HG03095 (cell line): Measurements from ENCODE around the gene ZNF516.

Experiments
- ATAC-seq: cut with Tn5 transposase; IDR thresholded peaks from one replicate; pipeline ENCODE4 v1.9.1; 2021; ENCODE audit warnings: moderate library complexity; ENCODE audit not compliant: unreplicated experiment

ZNF516 gene

DNA sequence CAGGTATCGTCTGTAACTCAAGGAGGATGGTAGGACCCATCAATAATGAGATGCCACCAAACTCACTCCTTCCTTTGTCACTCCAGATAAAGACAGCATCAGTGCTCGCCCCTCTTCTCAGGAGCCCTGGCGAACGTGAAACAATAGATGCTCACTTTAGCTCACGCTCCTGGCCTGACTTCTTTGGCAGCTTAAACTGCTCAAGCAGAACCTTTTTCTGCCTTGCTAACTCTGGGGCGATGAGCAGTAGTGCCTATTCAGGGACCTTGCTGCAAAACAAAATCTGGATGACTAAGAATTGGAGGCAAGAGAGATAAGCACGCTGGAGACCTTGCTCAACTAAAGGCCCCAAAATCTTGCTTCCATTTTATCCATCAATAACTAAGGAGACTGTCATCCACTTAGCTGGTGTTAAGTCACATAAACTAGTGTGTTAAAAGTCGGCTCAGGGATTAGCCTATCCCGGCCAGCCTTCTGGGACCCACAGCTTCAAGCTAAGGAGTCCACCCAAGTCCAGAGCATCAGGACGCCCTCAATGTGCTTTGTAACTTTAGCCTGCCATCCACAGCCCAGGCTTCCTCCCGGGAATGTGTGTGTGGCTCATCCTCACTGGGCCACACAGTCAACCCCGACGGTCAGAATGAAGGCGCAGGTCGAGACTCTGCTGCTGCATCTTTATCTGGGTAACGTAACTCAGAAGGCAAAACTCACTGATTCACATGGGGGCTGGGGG is 38.9 kb downstream of the ZNF516 start:
- ATAC-seq, result no peak

DNA sequence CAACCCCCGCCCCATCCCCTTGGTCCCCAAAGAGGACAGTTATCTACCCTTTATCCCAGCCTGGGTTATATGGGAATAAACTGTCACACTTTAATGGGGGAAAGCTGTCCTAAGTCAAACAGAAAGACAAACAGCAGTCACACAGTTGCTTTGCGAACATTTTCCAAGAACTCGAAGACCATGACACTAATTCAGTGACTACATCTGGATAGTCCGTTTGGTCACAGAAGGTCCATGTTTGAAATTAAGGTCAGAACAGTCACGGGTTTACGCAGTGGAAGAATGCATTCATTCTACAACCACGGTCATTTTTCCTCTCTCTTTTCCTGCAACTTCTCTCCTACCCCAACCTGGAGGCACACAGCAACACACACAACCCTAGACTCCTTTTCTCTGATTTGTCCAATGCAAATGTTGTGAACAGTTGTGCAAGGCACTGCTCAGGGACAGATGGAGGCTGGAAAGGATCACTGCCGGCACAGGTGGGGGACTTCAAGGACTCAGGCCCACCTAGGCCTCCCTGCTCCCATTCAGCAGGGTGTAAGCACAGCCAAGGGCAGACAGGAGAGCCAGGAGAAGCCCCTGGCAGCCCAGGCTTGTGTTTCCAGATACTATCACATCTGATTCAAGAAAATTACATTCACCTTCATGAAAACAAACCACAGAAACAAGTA is 39.9 kb downstream of the ZNF516 start:
- no peak for ATAC-seq

DNA sequence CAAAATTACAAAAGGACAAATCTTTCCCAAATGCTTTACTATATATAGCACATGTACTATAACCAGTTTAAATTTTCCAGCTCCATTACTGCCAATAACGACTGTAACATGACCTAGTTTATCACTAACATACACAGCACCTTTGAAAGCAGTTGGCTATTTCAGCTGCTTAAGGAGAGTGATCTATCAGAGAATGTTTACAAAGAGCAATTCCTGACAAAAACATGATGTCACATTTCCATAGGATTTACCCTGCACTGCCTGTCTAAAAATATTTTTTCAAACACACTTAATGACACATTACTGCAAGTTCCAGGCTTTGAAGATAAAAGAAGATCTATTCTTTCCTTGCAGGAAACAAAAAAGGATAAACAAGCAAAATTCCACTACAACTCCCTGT is 40.6 kb downstream of the ZNF516 start:
- no peak for ATAC-seq

DNA sequence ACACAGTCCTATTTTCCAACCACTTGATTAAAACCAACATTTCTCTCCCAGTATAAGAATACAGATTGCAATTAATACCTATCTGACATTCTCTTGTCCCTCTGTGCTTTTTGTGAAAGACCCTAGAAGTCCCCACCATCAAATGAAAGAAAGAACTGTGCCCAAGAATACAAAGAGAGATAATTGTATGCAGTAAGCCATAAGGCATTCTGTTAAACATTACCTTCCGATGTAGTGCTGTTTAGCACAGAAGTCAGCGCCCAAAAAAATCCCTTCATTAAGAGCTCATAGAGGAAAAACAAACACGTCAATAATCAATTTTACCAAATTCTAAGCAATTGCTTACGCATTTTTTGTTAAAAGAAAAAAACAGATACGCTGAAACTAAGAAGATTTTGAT is 41.1 kb downstream of the ZNF516 start:
- ATAC-seq, result no peak

DNA sequence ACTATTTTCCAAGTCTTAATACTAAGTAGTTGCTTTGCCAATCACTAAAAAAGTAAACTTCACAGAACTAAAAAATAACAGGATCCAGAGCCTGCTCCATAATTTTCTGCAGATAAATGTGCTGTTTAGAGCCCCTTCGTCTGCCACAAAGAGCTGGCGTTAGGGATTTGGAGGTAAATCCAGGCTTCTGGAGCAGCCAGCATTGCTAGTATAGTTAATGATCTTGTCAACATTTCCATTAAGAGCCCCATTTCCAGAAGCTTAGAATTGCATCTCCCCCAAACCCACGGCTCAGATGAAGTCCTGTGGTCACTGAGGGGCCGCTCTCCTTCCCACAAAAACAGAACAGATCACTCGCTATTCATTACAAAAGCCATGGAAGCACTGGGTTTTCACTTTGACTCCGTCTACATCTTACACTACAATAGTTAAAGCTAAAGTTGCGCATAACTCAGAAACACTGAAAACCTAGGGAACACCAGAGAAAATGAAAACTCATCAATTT is 41.9 kb downstream of the ZNF516 start:
- ATAC-seq, result no peak

DNA sequence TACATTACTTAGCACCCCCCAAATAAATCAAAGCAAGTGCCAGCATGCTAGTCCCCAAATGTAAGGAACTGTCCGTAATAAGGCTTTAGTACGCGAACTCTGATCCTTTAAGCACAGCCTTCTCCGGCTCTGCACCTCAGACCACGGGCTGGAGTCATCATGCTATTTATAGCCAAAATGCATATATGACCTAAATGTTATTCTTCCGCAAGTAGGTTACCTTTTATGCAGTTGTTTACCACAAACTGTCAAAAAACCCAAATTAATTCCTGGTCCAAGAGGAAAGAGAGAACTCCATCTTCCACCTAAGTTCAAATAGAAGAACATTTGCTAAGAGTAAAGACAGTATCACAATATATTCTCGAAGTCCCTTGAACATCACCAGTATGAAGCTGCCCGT is 42.7 kb downstream of the ZNF516 start:
- ATAC-seq, result no peak

DNA sequence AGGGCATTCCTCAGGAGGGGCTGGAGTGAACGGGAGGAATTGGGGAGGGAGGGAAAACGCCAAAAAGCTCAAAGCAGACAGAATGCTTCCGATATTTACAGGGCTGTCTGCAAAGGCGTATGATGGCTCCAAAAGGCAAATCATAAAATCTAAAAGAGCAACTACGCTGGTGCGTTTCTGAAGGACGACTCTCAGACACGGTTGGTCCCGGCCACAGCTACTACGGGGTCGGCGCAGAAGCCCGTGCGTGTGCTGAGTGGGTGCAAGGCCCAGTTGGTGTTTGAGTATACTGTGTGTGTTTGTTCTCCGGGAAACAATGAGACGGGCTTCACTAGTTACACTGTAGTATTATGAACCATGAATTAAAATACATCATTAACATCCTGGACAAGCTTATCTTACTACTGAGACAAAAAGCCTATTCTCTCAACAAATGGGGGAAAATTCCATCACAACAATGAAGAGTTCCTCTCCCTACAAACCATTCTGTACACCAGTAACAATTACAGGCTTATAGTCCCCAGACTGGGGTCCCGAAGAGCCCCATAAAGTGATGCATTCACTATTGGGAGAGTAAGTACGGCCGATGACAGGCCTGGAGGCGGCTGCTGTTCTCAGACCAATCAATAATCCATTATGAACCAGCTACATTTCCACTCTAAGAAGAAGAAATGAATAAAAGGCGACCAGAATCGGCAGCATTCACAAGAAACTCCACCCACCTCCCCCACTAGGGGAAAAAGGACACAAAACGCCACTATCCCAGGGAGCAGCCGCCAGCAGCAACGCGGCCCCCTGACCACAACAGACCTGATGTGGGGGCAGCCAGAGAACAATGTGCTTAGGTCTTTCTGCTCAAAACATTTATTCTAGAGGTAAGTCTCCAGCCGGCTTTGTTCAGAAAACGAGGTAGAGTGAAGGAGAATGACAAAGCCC is 43.4 kb downstream of the ZNF516 start:
- ATAC-seq, result no peak

DNA sequence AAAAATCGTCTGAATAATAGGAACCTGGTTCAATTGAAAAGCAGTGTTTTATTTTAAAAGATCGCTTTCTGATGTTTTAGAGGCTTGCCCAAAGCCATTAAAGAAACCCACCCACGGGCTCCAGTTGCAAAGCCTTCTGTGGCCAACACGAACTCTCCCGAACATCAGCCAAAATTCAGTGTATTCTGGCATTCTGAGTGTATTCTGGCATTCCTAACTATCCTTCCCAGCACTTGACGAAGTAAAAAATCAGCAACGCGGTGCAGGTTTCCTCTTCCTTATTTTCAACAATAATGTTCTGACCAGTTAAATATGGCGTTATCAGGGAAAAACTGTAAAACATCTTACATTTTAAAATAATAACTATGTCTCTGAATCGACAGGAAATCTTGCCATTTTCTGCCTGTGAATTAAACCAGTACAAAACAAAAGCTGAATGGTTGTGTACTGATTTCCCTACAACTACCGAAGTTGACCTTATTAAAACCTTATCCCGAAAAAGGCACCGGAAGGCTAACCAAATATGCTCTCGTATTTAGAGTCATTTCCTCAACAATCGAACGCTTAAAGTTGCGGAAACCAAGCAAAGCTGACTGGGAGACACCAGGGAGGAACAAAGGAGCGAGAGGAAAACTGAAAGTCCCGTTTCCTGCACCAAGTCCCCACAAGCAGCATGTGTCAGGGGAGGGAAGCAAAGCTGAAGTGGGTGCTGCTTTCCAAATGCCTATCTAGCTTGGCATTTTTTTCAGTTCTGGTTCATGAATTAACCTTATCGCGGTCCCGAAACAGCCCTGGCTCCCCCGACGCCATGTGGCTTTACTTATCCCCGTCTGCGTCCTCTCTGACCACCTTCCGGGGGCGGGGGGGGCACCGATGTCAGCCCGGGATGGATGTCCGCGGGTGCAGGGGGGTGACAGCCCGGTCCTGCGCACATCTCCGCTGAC is 44.3 kb downstream of the ZNF516 start:
- no peak for ATAC-seq

DNA sequence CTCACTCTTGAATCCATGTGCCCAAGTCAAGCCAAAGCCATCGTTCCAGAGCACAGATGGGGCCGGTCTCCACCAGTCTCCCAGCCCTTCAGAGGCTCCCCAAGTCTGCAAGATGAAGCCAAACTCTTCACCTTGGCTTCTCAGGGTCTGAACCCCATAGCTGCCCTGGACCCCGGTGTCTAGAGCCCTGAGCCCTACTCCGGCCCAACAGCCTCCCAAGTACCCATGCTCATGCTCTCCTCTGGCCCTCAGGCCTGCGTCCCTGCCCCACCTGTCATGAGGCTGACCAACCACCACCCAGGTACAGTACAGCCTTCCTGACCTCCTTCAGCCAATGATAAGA is 46.0 kb downstream of the ZNF516 start:
- ATAC-seq, result no peak

DNA sequence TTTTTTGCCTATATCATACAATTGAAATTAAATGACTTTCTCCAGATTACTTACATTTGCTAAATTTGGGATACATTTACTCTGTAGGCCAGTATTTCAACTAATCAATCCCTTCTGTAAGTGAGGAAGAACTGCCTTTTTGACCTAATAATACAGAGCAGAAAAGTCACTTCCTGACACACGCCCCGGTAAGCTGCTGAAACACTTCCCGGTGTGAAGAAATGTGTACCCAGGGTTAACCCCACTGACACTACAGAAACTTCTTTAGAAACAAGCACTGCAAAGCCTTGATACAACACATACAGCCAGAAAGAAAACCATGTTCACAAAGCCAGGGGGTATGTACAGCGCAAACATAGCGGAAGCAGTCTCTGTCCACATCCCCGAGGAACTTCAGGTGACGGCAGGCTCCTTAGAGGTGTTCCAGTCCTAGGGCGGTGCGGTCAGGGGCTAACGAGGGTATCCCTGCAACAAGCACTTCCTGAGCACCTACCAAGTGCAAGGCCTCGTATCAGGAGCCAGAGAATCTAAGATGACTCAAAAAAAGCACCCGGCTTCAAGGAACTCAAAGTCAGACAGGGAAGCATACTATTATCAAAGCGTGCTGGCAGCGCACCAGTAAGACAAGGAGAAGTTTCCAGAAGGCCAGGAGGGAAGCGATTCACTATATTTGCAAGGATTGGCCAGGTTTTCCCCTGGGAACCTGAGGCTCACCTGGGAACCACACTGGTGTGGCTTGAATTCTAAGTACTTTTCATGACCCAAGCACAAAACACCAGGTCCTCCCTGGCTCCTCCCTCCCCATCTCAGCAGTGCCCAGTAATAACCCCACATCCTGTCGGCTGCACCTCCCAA is 46.6 kb downstream of the ZNF516 start:
- ATAC-seq, result no peak

DNA sequence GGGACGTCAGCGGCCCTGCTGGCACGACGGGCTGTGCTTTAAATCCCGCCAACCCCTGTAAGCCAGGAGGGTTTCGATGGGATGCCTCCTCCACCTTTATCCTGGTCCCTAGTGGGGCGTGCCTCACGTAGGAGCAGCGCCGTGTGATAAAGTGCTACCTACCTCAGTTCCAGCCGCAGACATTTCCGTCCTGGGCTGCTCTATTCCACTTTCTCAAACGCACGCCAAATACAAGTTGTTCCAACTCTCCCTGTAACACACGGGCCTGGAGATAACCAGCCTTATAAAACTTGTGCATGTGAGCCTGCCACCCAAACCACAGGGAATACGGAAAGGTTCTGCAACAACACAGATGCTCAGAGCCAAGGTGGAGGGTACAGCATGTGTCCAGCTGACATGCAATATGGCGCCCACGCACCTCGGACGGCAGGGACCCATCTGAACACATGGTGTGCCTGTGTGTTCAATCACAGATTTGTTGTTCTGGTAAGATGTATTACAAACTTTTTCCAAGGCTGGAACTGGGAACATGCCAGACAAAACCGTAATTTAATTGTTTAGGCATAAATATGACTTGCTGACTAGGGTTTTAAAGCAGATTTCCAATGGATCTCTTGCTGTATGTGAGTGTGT is 47.7 kb downstream of the ZNF516 start:
- ATAC-seq, result no peak

DNA sequence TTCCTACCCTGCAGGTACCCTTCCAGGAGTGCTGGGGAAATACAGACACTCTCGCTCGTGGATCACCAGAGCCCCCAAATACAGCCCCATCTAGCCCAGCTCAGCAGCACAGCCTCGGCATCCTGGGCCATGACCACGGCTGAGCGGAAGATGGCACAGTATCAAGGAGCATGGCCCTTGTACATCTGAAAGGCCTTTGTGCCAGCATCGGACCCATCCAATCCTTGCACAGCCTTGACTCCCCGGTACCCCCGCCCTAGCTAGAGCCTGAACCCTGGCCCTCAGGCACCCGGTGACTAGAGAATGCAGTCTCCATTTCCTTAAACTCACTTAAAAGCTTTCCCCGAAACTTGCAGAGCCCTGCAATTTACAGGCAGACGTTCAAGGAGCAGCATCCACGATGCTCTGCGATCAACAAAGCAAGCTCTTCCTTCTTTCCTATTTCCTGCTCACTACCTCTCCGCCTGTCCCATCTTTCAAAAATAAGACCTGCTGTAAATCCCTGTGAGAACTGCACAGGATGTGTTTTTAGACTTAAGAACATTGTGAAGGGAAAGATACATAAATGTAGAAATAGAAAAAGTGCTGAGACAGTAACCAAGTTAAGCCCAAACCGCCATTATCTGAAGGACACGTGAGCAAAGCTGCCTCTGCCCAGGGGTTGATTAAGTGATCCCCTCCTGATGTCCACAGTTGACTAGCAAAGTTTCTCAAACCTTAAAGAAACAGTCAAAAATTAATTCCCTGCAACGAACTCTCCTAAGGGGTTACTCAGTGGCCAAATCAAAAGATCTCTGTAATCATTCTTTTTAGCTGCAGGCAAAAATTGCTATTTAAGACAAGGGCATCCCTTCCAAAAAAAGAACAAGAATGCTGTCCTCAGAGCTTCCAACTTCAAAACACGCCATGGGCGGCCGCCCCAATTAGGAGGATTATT is 48.5 kb downstream of the ZNF516 start:
- ATAC-seq, result no peak

DNA sequence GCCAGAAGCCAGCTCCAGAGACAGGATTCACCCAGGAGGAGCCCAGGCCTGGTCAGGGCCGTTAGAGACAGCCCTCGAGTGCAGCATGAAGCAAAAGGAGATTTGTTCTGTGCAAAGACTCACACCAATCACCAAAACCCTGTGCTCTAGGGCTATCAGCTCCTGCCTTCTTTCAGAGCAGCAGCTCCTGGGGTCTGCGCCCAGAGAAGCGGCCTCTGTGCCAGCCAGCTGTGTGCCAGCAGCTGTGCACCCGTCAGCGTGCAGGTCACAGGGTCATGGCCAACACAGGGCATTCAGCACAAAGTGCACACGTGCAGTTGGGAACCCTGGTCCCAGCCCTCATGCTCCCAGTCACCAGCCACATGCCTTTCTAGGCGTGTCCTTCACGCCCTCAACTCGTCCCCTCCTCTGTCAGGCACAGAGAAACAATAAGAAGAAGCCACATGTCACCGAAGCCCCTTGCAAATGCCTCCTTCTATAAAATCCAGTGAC is 49.3 kb downstream of the ZNF516 start:
- ATAC-seq, result no peak

DNA sequence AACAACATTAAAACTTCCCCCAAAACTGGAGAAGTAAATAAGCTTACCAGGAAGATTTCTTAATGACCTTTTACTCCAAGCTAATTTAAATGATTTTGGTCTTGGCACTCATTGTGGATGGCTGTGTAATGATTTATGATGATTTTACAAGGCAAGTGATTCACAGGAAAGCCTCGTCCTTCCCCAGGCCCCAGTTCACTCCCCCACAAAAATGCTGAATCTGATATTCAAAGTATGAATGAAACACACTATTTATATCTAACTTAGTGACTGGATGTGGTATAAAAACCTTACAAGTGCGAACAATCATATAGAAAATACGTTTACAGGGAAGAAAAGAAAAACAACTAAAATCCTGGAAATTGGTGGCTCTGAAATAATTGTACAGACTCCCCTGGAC is 49.8 kb downstream of the ZNF516 start:
- no peak for ATAC-seq

DNA sequence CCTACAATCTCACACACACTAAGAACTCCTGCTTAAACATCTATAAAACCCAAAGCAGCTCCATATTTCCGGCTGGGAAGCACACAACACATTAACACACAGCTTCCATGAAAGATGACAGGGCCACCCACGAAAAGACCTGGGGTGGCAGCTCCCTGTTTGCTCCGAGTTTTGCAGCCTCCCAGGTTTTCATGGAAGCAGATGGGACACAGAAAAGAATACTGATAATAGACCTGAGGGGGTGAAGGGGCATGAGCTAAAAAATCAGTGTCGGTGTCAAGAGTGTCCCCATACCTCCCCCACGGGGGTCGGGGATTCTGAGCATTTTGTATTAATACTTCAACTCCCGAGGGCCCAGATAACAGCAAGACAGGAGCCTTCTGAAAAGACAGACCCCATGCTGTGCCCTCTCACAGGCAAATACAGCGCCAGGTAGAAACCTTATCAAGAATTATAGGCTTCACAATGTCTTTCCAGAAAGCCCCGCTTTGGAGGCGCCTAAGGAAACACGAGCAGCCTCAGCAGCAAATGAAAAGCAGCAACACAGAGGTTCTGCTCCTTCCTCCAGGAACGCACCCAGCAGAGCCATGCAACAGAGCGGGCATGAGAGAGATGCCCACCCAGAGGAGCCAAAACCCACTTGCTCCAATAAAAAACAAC is 50.5 kb downstream of the ZNF516 start:
- ATAC-seq, result no peak

DNA sequence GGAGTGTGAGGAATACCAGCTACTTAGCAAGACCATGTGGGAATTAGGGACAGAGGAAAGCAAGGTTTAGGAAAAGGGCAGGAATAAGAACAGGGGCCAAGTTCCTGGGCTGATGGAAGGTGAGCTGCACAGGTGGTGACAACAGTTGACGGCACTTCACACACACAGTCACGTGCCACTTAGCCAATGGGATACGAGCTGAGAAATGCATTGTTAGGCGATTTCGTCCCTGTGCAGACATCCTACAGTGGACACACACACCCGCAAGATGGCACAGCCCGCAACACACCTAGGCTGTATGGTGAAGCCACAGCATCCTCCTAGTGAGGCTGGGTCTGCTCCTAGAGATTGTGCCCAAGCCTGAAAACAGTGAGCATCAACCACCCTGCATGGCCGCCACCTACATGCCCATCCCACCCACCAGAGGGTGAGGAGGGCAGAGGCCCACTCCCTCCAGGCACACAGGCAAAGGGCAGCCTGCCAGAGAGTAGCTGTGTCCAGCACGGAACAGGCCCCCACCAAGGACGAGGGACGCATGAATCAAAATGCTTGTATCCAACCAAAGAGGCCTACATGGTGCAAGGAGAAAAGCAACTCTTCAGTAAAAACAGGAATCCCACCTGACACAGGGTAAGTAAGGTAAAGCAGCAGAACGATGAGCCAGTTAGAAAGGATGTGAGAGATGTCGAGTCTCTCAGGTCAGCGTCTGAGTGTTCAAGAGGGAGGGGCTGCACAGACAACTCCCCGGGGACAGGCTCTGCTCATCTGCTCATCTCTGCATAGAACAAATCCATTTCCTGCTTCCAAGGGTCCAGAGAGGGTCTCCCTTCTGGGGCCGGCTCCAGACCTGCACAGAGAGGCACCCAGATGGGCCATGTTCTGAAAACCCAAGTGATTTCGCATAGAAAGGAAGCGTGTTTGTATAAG is 51.3 kb downstream of the ZNF516 start:
- no peak for ATAC-seq
